ENCODE data around the gene DLGAP1.

GRCh38 chr18:3494569-3494968 is 960.5 kb downstream of the DLGAP1 start:
- TF ChIP-seq CTCF (IDR thresholded peaks at IDR 0.05; ENCODE audit: poor library complexity) = no peak
- no peak for TF ChIP-seq EZH2 (IDR thresholded peaks at IDR 0.05; ENCODE audit: borderline replicate concordance)
- TF ChIP-seq EZH2phosphoT487 (IDR thresholded peaks at IDR 0.05; ENCODE audit: low read depth, severe bottlenecking, unreplicated experiment) = no peak
